A204.1 (cell line): ENCODE measurements around the gene CC2D1A.
"Not testable (repeated sequence)": the region's sequence is repeated elsewhere in the genome, so short reads cannot be mapped to it uniquely, and the experiment has no call there.

Source experiments
- FAIRE-seq: peaks from 2 replicates; lab custom pipeline; 2012; peaks lifted over from hg19 to GRCh38; lab: Jason Lieb, UNC

Gene CC2D1A

DNA sequence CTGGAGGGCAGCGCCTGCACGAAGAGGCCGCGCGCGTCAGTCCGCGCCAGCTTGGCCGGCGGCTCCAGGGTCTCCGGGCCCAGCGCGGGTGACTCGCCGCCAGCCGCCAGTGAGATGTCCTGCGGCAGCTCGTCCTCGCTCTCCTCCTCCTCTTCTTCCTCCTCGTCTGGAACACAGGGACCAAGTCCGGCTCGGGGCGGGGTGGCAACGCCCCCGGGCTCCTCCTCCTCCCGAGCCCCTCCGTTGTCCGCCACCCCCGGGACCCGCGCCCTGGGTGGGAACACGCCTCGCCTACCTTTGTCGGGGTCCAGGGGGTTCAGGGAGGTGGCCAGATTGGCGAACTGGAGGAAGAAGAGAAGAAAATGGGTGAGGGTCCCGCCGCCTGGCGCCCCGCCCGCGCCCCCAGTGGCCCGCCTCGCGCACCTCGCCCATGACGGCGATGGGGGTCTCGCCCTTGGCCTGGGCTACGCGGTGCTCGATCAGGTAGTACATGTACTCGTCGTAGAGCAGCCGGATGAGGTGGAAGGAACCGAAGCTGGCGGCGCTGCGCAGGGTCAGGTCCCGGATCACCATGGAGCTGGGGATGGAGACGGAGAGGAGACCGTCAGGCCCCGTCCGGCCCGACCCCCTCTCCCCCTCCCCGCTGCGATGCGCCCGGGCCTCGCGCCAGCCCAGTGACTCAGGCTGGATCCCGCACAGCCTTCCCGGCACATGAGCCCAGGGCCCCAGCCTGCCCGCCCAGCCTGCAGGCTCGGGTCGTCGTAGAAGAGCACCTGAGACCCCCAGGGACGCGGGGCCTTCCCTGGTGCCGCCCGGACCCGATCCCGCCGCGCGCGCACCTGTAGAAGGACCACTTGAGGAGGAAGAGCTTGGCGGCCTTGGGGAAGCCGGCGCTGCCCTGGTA, 57.0 kb downstream of the CC2D1A start:
- no peak for FAIRE-seq

DNA sequence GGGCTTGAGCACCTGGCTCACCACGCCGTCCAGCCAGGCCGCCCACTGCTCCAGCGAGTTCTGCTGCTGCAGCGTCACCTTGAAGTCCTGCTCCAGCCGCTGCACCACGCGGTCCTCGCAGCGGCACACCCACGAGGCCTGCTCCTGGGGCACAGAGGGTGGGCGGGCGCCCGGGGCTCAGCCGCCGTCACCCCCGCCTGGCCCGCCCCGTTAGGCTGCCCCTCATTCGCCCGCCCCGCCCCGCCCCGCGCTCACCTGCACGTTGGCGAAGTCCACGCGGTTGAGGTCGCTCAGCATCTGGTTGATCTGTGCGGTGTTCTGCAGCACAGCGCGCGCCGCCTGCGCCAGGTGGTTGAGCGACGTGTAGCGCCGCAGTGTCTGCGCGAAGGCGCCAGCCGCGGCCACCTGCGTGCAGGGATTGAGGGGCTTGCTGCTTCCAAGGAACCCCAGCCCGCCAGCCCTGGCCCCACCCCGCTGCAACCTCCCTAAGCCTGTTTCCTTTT, 57.7 kb downstream of the CC2D1A start:
- FAIRE-seq: no peak

GRCh38 chr19:13964776-13965175, 58.8 kb downstream of the CC2D1A start:
- no peak for FAIRE-seq

DNA sequence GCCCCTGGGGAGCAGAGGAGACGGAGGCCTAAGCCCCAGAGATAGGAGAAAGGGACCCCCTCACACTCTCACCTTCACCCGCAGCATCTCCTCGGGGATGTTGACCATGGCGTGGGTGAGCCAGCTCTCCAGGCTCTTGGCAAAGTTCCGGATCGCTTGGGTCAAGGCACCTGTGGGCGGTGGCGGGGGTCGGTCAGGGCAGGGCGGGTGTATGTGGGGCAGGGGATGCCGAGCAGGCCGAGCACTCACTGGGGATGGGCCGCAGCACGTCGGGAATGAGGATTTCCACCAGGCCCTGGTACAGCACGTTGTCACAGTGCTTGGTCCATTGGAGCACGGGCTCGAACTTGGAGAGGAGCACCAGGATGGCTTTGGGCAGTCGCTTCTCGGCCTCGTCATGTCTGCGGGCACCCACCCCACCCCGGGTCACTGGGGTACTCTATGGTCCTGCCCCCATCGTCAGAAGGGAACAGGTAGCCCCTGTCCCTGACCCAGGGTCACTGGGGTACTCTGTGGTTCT, 59.4 kb downstream of the CC2D1A start:
- no peak for FAIRE-seq

- FAIRE-seq: no peak
Observed at GRCh38 chr19:13965926-13966683, 60.1 kb downstream of the CC2D1A start.

DNA sequence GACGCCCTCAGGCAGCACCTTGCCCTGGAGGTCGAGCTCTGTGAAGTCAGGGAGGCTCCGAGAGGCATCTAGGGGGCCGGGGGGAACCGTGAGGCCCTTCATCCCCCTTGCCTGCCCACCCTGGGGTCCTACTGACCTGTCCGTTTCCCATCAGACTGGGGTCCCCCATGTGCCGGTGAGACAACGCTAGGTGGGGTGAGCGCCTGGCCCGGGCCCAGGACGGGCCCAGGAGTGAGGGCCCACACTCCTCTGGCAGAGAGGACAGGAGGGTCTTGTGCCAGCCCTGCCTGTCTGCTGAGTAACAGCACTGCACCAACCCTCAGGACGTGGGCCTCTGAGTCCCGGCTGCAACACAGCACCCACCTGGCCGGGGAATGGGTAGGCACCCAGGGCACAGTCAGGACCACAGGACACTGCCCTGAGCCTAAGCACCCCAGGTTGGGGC, 60.7 kb downstream of the CC2D1A start:
- FAIRE-seq: no peak

DNA sequence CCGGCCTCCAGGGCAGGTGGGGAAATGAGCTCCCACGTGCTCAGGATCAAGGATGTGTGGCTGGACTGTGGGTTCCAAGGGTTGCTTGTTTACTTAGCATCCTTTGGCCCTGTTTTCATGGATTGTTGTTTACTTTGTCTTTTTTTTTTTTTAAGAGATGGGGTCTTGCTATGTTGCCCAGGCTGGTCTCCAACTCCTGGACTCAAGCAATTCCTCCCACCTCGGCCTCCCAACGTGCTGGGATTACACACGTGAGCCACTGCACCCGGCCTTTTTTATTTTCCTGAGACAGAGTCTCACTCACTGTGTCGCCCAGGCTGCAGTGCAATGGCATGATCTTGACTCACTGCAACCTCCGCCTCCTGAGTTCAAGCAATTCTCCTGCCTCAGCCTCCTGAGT, 61.2 kb downstream of the CC2D1A start:
- not testable (repeated sequence) for FAIRE-seq

GRCh38 chr19:13968383-13968935, 62.5 kb downstream of the CC2D1A start:
- no peak for FAIRE-seq

DNA sequence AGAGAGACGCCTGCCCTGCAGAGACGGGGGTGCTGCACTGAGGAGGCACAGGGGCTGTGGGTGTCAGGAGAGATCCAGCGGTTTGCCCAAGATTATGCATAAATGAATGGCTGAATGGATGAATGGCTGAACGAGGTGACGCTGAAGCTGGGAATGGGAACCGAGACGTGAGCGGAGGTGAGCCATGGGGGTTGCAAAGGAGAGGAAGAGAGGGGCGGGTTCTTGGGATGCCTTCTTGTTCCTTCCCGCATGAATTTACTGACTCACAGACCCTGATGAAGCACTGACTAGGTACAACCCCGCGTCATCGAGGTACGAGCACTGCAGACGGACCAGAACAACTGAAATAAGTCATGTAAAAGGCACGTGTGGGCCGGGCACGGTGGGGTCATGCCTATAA, 63.0 kb downstream of the CC2D1A start:
- FAIRE-seq: no peak

DNA sequence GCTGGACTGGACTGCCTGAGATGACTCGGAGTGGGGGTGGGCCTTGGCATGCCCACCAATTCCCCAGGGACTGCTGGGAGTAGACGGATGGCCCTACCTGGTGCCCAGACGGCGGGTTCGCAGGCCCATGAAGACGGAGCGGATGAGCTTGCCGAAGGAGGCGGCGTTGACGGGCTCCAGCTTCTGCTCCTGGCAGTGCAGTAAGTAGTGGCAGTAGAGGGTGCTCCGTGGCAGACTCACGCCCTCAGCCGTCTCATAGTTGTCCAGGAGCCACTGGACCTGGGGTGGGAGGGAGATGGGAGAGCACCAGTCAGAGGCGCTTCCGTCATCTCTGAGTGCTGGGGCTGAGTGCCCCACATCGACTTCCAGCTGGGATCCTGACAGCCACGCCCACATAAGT, 63.9 kb downstream of the CC2D1A start:
- FAIRE-seq: no peak

GRCh38 chr19:13971868-13972267, 65.9 kb downstream of the CC2D1A start:
- not testable (repeated sequence) for FAIRE-seq

- FAIRE-seq: no peak
Observed at GRCh38 chr19:13972368-13973155, 66.6 kb downstream of the CC2D1A start.

DNA sequence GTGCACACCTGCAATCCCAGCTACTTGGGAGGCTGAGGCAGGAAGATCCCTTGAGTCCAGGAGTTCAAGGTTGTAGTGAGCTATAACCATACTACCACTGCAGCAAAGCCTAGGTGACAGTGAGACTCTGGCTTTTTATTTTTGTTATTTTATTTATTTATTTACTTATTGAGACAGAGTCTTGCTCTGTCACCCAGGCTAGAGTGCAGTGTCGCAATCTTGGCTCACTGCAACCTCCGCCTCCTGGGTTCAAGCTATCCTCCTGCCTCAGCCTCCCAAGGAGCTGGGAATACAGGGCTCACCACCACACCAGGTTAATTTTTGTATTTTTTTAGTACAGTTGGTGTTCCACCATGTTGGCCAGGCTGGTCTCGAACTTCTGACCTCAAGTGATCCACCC, 67.5 kb downstream of the CC2D1A start:
- FAIRE-seq: not testable (repeated sequence)

DNA sequence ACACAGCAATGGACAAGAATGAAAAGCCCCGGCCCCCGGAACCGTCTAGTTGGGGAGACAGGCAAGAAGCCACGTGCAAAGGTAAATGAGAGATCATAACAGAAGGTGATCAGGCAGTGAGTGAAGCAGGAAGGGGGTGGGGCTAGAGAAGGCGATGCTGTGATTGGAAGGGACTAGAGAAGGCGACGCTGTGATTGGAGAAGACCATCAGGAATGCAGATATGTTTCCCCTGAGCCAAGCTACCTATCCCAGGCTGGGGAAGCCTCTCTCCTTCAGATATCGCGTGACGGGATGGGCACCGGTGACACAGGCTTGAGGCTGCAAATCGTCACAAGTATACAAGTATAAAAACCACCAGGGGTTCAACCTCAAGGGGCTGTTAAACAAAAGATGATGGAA, 68.1 kb downstream of the CC2D1A start:
- FAIRE-seq: no peak

- no peak for FAIRE-seq
Observed at GRCh38 chr19:13975870-13976269, 69.9 kb downstream of the CC2D1A start.

DNA sequence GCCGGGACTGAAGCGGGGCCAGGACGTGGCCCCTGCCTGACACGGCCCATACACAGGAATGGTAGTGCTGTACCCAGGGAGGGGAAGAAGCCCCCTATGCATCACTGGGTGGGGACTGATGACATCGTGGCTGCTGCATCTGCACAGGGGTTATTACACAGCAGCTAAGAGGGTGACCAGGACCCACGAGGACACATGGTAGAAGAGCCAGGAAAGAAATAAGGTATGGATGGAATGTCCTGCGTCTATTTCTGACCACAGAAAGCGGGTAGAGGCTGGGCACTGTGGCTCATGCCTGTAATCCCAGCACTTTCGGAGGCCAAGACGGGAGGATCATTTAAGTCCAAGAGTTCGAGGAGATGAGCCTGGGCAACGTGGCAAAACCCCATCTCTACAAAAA, 70.4 kb downstream of the CC2D1A start:
- FAIRE-seq: no peak

DNA sequence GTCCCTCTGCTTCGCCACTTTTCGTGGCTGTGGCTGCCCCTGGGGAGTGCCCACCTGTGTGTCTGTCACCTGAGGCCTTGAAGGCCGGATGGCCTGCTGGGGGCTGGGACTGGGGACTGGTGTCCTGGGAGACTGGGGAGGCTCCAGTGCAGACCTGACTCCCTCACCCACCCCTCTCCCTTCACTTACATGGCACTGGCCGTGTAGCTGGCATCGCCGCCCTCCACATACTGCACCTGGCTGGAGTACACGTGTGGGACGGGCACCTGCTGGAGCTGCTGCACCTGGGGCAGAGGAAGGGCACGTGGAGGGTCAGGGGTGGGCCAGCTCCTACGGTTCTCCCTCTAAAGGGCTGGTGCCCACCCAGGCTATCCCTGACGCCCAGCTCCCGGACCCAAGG, 71.8 kb downstream of the CC2D1A start:
- FAIRE-seq: no peak

GRCh38 chr19:13978351-13979243, 72.6 kb downstream of the CC2D1A start:
- FAIRE-seq: no peak

DNA sequence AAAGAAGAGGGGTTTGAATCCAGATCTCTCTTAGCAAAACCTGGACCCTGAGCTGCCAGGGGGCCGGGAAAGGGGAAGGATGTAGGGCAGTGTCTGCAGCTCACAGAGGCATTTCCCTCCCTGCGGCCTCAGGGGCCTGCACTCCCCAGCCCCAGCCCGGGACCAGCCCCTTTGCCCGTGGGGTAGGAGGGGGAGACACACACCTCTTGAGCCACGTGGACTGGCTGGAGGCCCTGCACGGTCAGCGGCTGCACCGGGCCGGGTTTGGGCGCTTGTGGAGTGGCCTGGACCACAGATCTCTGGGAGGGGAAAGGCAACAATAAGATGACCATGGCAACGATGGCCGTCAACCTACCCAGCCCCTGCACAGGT, 73.2 kb downstream of the CC2D1A start:
- no peak for FAIRE-seq

DNA sequence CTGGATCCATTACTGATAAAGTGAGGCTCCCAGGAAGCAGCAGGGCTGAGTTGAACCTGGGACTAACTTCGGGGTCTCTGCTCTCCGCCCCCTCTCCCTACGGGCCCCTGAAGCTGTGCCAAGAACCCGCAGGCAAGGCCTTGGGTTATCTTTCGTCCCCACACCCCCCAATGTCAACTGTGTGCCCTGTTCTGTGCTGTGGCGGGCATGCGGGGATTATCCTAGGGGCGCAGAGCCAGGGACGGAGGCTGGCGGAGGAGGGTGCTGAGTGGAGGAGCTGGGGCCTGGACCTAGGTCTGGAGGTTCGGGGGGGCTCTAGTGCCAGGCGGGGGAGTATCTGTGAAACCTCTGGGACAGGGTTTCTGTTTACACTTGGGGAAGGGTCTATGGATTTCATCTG, 73.7 kb downstream of the CC2D1A start:
- no peak for FAIRE-seq

GRCh38 chr19:13980340-13980739, 74.3 kb downstream of the CC2D1A start:
- FAIRE-seq: no peak
